Keratinocyte (primary cell): ENCODE measurements around the gene SLC7A6.

Experiments
- EZH2 ChIP-seq: IDR thresholded peaks from one replicate; pipeline ENCODE4 v1.6.1; 2012; ENCODE audit warnings: inconsistent platforms, mild to moderate bottlenecking, low read length, moderate library complexity
- TF ChIP-seq, protein P1 (sequence below), 3 experiments: IDR thresholded peaks in 1 of 3; conservative IDR thresholded peaks in 1 of 3; optimal IDR thresholded peaks in 1 of 3; 2 replicates in 2 of 3; 3 replicates in 1 of 3; pipeline versions ENCODE3 to v1.5.1; 2011; ENCODE audit warnings: low read length in 3 of 3, mild to moderate bottlenecking in 3 of 3, moderate library complexity in 2 of 3, control low read depth in 1 of 3, inconsistent platforms in 1 of 3; ENCODE audit not compliant: insufficient read depth in 2 of 3; ENCODE audit errors: extremely low read depth in 1 of 3

DNA sequence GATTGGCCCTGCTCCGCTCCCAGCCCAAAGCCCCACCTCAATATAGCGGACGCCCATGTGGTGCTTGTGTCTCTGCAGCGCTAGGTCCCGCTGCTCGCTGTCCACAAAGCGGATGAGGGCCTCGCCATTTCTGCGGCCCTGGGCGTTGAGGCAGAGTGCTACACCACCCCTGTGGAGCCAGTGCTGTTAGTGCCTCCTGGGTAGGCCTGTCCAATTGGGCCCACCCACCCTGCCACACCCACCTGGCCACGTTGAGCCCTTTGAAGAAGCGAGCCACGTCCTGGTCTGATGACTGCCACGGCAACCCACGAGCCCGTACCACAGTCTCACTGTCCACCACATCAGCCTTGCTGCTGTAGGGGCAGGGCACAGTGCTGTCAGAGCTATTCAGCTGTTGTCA lies 32.0 kb upstream of the SLC7A6 start:
- TF ChIP-seq, protein P1, sequence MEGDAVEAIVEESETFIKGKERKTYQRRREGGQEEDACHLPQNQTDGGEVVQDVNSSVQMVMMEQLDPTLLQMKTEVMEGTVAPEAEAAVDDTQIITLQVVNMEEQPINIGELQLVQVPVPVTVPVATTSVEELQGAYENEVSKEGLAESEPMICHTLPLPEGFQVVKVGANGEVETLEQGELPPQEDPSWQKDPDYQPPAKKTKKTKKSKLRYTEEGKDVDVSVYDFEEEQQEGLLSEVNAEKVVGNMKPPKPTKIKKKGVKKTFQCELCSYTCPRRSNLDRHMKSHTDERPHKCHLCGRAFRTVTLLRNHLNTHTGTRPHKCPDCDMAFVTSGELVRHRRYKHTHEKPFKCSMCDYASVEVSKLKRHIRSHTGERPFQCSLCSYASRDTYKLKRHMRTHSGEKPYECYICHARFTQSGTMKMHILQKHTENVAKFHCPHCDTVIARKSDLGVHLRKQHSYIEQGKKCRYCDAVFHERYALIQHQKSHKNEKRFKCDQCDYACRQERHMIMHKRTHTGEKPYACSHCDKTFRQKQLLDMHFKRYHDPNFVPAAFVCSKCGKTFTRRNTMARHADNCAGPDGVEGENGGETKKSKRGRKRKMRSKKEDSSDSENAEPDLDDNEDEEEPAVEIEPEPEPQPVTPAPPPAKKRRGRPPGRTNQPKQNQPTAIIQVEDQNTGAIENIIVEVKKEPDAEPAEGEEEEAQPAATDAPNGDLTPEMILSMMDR (optimal IDR thresholded peaks at IDR 0.05 in 1 of 3, IDR thresholded peaks at IDR 0.05 in 1 of 3, conservative IDR thresholded peaks at IDR 0.05 in 1 of 3; ENCODE audit: extremely low read depth in 1 of 3, insufficient read depth in 2 of 3, low read length in 3 of 3): no peak
- no peak for TF ChIP-seq EZH2
